T-helper 1 cell treated with Interleukin-12 subunit alpha and Interleukin-12 subunit beta and Interleukin-4 antibody, amounts not matched to agents 30 ng/mL and 1 ng/mL, for 36 hours (primary cell): ENCODE data around the gene MYH2. TPM values are rescaled to one million over a fixed set of nuclear protein-coding genes. Genes with fewer than 3 reads are reported as not detected.

Source experiments
- intact Hi-C: fragments of 100-400 bp; cut with micrococcal nuclease; formaldehyde crosslinking; loops from one replicate; pipeline ENCODE4 v1.15.1; 2024
- total RNA-seq: library from RNA; stranded (reverse); gene quantifications from 2 replicates; pipeline ENCODE4 v1.2.3, GENCODE V29; 2022

Gene MYH2
- total RNA-seq, 1 donor from 2014 or later: not detected

- intact Hi-C loops: no loop called here
Observed at GRCh38 chr17:10516638-10517037, 32.8 kb downstream of the MYH2 start.

DNA sequence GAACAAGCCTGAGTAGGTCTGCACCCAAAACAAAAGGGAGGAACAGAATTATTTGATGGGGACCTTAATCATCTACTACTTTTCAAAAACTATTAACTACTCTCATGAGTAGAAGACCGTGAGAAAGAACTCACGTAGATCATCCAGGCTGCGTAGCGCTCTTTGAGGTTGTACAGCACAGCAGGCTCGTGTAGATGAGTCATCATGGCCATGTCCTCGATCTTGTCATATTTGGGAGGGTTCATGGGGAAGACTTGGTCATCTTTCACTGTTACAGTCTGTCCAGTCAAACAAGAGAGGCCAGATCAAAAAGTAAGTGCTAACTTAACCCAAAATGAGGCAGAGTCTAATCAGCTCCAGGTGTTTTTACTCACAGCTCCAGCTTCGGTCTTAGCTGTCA is 33.4 kb downstream of the MYH2 start:
- intact Hi-C loops: no loop called here

DNA sequence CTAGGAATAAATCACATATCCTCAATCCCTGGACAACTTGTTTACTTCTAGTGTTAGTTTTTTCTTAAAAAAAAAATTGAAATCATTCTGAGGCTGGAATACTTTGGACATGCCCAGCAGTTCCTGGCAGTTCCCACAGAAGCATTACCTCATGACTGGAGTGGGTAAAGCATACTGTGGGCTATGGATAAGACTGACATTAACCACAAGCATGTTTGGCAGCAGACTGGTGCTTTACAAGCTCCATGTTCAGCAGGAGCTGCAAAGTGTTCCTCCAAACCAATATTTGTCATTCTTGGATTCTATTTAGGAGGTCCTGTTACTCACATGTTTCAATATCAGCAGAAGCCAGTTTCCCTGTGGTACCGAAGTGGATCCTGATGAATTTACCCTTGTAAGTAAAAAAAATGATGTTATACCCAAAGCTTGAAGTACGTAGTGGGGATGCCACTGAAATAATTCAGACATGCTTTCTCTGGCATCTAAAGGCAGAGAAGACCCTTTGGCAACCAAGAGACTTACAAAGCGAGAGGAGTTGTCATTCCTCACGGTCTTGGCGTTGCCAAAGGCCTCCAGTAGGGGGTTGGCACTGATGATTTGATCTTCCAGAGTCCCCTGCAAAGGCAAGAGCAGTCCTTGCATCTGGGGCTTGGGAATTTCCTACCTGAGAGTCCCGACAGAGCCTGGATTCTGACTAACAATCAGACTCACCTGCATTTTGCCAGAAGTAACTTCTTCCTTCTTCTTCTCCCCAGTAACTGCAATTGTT is 36.0 kb downstream of the MYH2 start:
- intact Hi-C loops: no loop called here

DNA sequence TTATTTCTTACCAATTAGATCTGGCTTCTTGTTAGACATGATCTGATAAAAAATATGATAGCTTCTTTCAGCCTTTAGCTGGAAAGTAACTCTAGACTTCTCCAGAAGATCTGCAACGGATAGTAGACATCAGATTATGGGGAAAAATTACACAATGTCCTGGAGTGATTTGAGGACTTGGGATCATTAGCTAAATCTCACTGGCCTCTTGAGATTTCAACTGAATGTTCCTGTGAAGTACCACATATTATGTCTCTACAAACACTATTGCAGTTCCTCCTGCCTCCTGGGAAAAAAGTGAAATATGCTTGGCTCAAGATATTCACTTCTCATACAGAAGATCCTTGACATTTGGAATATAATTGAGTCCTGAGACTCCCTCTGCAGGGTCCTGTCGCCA is 36.6 kb downstream of the MYH2 start:
- intact Hi-C loops: no loop called here

GRCh38 chr17:10499950-10500349 is 49.5 kb downstream of the MYH2 start:
- intact Hi-C loops: no loop called here

GRCh38 chr17:10492004-10492403 is 57.5 kb downstream of the MYH2 start:
- intact Hi-C loops: no loop called here

- intact Hi-C loops: no loop called here
Observed at GRCh38 chr17:10482252-10482651, 67.2 kb downstream of the MYH2 start.

DNA sequence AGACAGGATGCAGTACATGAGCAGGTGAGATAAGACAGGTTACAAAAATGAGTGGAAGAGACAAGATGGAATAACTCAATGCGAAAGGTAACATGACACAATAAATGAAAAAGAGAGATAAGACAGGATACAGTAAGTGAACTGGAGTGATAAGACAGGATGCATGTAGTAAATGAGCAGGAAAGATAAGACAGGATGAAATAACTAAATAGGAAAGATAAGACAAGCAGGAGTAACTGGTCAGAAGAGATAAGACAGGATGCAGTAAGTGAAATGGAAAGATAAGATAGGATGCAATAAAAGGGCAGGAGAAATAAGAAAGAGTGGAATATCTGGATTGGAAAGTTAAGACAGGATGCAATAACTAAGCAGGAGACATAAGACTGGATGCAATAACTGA is 71.8 kb downstream of the MYH2 start:
- intact Hi-C loops: no loop called here

DNA sequence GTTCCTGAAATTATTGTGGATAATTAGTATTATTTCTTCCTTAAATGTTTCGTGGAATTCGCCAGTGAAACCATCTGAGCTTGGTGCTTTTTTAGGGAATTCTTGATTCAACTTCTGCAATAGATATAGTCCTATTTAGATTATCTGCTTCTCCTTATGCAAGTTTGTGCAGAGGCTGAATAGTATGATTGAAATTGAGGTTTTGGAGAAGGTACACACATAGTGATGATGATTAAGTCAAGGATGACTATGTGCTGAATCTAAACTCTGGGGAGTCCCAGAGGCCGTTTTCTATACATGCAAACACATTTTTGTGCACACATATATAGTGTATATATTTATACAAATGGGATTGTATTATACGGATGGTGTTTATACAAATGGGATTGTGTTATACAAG is 74.9 kb downstream of the MYH2 start:
- intact Hi-C loops: no loop called here

GRCh38 chr17:10471858-10472257 is 77.6 kb downstream of the MYH2 start:
- intact Hi-C loops: no loop called here

Other genes starting within 250 kb of the MYH2 start
- not detected in 2 replicates for gene MYH13, start 176.7 kb downstream of the MYH2 start, total RNA-seq
- gene MYH8, start 127.7 kb downstream of the MYH2 start, total RNA-seq: not detected in 2 replicates
- gene MYH4, start 80.1 kb downstream of the MYH2 start, total RNA-seq: not detected in 2 replicates
- gene MYH1, start 31.1 kb downstream of the MYH2 start, total RNA-seq: not detected in 2 replicates
- gene MYH3, start 107.7 kb upstream of the MYH2 start, total RNA-seq: 6.1 TPM in 2 replicates
- gene SCO1, start 147.9 kb upstream of the MYH2 start, total RNA-seq: 26.3 and 28.1 TPM in 2 replicates
- 12.2 and 12.7 TPM in 2 replicates for gene ADPRM, start 147.9 kb upstream of the MYH2 start, total RNA-seq
- gene TMEM220, start 180.4 kb upstream of the MYH2 start, total RNA-seq: 0.07 and 0.10 TPM in 2 replicates